Natural killer cell treated with Interleukin-12 subunit alpha and Interleukin-12 subunit beta and Interleukin-15 and Interleukin-18, amount 100 ng/mL, for 72 hours (primary cell): Measurements from ENCODE around the gene GBE1. TPM values are rescaled to one million over a fixed set of nuclear protein-coding genes. Genes with fewer than 3 reads are reported as not detected.
A peak's percentile ranks its signal among the peaks of the same experiment; 100 is the strongest.
"Not testable (repeated sequence)": the region's sequence is repeated elsewhere in the genome, so short reads cannot be mapped to it uniquely, and the experiment has no call there.

Source experiments
- ATAC-seq, 2 donors: fragments of 150-1000 bp; cut with Tn5 transposase in 1 of 2; sonication (Bioruptor Pico), chemical (Tn5 transposase) in 1 of 2; 2 replicates each; pipeline ENCODE4 v1.10.0; 2021
- DNase-seq: peaks from one replicate; pipeline ENCODE4 v3.0.0; 2022; ENCODE audit warnings: low spot score
- H3K27ac Mint-ChIP-seq, 2 donors: 1 replicate in 1 of 2; 2 replicates in 1 of 2; pipeline ENCODE4 v1.8.0; 2022; ENCODE audit warnings: mixed read lengths in 2 of 2, mild to moderate bottlenecking in 1 of 2, moderate library complexity in 1 of 2
- H3K27me3 Mint-ChIP-seq, 2 donors: 1 replicate in 1 of 2; 2 replicates in 1 of 2; pipeline ENCODE4 v1.8.0; 2022; ENCODE audit warnings: mixed read lengths in 2 of 2
- H3K36me3 Mint-ChIP-seq: one replicate; pipeline ENCODE4 v1.8.0; 2022; ENCODE audit warnings: mixed read lengths
- H3K4me1 Mint-ChIP-seq, 2 donors: 1 replicate in 1 of 2; 2 replicates in 1 of 2; pipeline ENCODE4 v1.8.0; 2022; ENCODE audit warnings: low read depth in 2 of 2, mixed read lengths in 2 of 2, mild to moderate bottlenecking in 1 of 2
- H3K4me3 Mint-ChIP-seq: one replicate; pipeline ENCODE4 v1.8.0; 2022; ENCODE audit warnings: mixed read lengths
- H3K9me3 Mint-ChIP-seq: 2 replicates; pipeline ENCODE4 v1.8.0; 2022; ENCODE audit warnings: mixed read lengths
- total RNA-seq, 2 donors: library from RNA; stranded (reverse); gene quantifications; one replicate each; pipeline ENCODE4 v1.2.3, GENCODE V29; 2022

GBE1 gene
- total RNA-seq, 2 donors from 2014 or later = 22.3 to 44.3 TPM

GRCh38 chr3:81502236-81502635, 259.2 kb downstream of the GBE1 start:
- no peak overlapping the region for H3K27ac Mint-ChIP-seq
- H3K4me1 Mint-ChIP-seq = no peaks in the 10 kb centered on the region
- no peaks in the 10 kb centered on the region for H3K27me3 Mint-ChIP-seq
- peaks cover 9% of the 10 kb centered on the region for H3K9me3 Mint-ChIP-seq
- H3K4me3 Mint-ChIP-seq = no peak overlapping the region
- ATAC-seq (no peak), DNase-seq (no peak)
- H3K36me3 Mint-ChIP-seq = peaks cover 8% of the 10 kb centered on the region

- H3K27ac Mint-ChIP-seq = no peak overlapping the region
- ATAC-seq = no peak
- no peak overlapping the region for H3K4me3 Mint-ChIP-seq
Measured at GRCh38 chr3:81500039-81500438, 261.4 kb downstream of the GBE1 start.

GRCh38 chr3:81497572-81498251, 263.7 kb downstream of the GBE1 start:
- H3K9me3 Mint-ChIP-seq = peaks cover 4% of the 10 kb centered on the region
- no peak overlapping the region for H3K4me3 Mint-ChIP-seq
- H3K4me1 Mint-ChIP-seq = no peaks in the 10 kb centered on the region
- H3K27me3 Mint-ChIP-seq = no peaks in the 10 kb centered on the region
- DNase-seq = no peak
- no peak overlapping the region for H3K27ac Mint-ChIP-seq
- H3K36me3 Mint-ChIP-seq = no peaks in the 10 kb centered on the region
- ATAC-seq = no peak

More at GRCh38 chr3:81500039-81500438, 261.4 kb downstream of the GBE1 start:
- H3K27me3 Mint-ChIP-seq = no peaks in the 10 kb centered on the region
- no peak for DNase-seq
- peaks cover 9% of the 10 kb centered on the region for H3K9me3 Mint-ChIP-seq
- H3K36me3 Mint-ChIP-seq = no peaks in the 10 kb centered on the region
- no peaks in the 10 kb centered on the region for H3K4me1 Mint-ChIP-seq

GRCh38 chr3:81496407-81497104, 264.9 kb downstream of the GBE1 start:
- DNase-seq (no peak), ATAC-seq (no peak)
- no peaks in the 10 kb centered on the region for H3K4me1 Mint-ChIP-seq
- no peak overlapping the region for H3K27ac Mint-ChIP-seq
- no peaks in the 10 kb centered on the region for H3K36me3 Mint-ChIP-seq
- H3K27me3 Mint-ChIP-seq = no peaks in the 10 kb centered on the region
- peaks cover 4% of the 10 kb centered on the region for H3K9me3 Mint-ChIP-seq
- no peak overlapping the region for H3K4me3 Mint-ChIP-seq

GRCh38 chr3:81492471-81492870, 269.0 kb downstream of the GBE1 start:
- not testable (repeated sequence) for ATAC-seq, H3K27ac Mint-ChIP-seq, DNase-seq, H3K4me3 Mint-ChIP-seq, H3K27me3 Mint-ChIP-seq, H3K36me3 Mint-ChIP-seq, H3K9me3 Mint-ChIP-seq, H3K4me1 Mint-ChIP-seq

GRCh38 chr3:81492040-81492439, 269.4 kb downstream of the GBE1 start:
- Mint-ChIP-seq H3K4me3 (no peak overlapping the region), H3K36me3 (no peaks in the 10 kb centered on the region), H3K27ac (no peak overlapping the region), H3K27me3 (no peaks in the 10 kb centered on the region), H3K9me3 (no peaks in the 10 kb centered on the region), H3K4me1 (peaks cover 4 to 5% of the 10 kb centered on the region in 2 donors)
- ATAC-seq (no peak), DNase-seq (no peak)

- Mint-ChIP-seq H3K4me3 (no peak overlapping the region), H3K27me3 (no peaks in the 10 kb centered on the region), H3K4me1 (peaks cover 4 to 5% of the 10 kb centered on the region in 2 donors), H3K9me3 (no peaks in the 10 kb centered on the region), H3K36me3 (no peaks in the 10 kb centered on the region), H3K27ac (no peak overlapping the region)
- ATAC-seq (peak; percentile 72 to 79), DNase-seq (peak; percentile 75)
Measured at GRCh38 chr3:81490541-81491288, 270.7 kb downstream of the GBE1 start.

- Mint-ChIP-seq H3K27ac (no peak overlapping the region), H3K27me3 (no peaks in the 10 kb centered on the region), H3K4me3 (no peak overlapping the region), H3K4me1 (no peaks in the 10 kb centered on the region), H3K9me3 (peaks cover 5% of the 10 kb centered on the region), H3K36me3 (no peaks in the 10 kb centered on the region)
- DNase-seq (no peak), ATAC-seq (no peak)
Measured at GRCh38 chr3:81485444-81485865, 276.0 kb downstream of the GBE1 start.

- Mint-ChIP-seq H3K9me3 (peaks cover 5% of the 10 kb centered on the region), H3K4me1 (no peaks in the 10 kb centered on the region), H3K4me3 (no peak overlapping the region), H3K27me3 (no peaks in the 10 kb centered on the region), H3K27ac (no peak overlapping the region), H3K36me3 (no peaks in the 10 kb centered on the region)
- ATAC-seq = no peak
- DNase-seq = no peak
Measured at GRCh38 chr3:81484520-81484919, 276.9 kb downstream of the GBE1 start.

GRCh38 chr3:81483046-81483445, 278.4 kb downstream of the GBE1 start:
- Mint-ChIP-seq H3K9me3 (peaks cover 5% of the 10 kb centered on the region), H3K27ac (no peak overlapping the region), H3K4me3 (no peak overlapping the region), H3K36me3 (no peaks in the 10 kb centered on the region), H3K27me3 (no peaks in the 10 kb centered on the region), H3K4me1 (no peaks in the 10 kb centered on the region)
- ATAC-seq = no peak
- DNase-seq = no peak

- DNase-seq (no peak), ATAC-seq (no peak)
- peaks cover 9% of the 10 kb centered on the region for H3K9me3 Mint-ChIP-seq
- no peaks in the 10 kb centered on the region for H3K4me1 Mint-ChIP-seq
- H3K4me3 Mint-ChIP-seq = no peak overlapping the region
- H3K36me3 Mint-ChIP-seq = no peaks in the 10 kb centered on the region
- no peak overlapping the region for H3K27ac Mint-ChIP-seq
- no peaks in the 10 kb centered on the region for H3K27me3 Mint-ChIP-seq
Measured at GRCh38 chr3:81477740-81478139, 283.7 kb downstream of the GBE1 start.

GRCh38 chr3:81476692-81477091, 284.8 kb downstream of the GBE1 start:
- H3K4me1 Mint-ChIP-seq = no peaks in the 10 kb centered on the region
- no peaks in the 10 kb centered on the region for H3K27me3 Mint-ChIP-seq
- DNase-seq (no peak), ATAC-seq (no peak)
- no peak overlapping the region for H3K4me3 Mint-ChIP-seq
- no peaks in the 10 kb centered on the region for H3K36me3 Mint-ChIP-seq
- H3K9me3 Mint-ChIP-seq = peaks cover 4% of the 10 kb centered on the region
- no peak overlapping the region for H3K27ac Mint-ChIP-seq

GRCh38 chr3:81472600-81473362, 288.7 kb downstream of the GBE1 start:
- Mint-ChIP-seq H3K4me3 (no peak overlapping the region), H3K36me3 (no peaks in the 10 kb centered on the region), H3K27ac (no peak overlapping the region), H3K4me1 (no peaks in the 10 kb centered on the region), H3K9me3 (peaks cover 7% of the 10 kb centered on the region), H3K27me3 (no peaks in the 10 kb centered on the region)
- no peak for DNase-seq
- ATAC-seq = no peak
